ENCODE measurements around the gene PC. TPM values are rescaled to one million over a fixed set of nuclear protein-coding genes. Genes with fewer than 3 reads are reported as not detected.
"Not testable (repeated sequence)": the region's sequence is repeated elsewhere in the genome, so short reads cannot be mapped to it uniquely, and the experiment has no call there.

The PC gene
- total RNA-seq, 2 donors from 2014 or later, result 5.5 to 11.6 TPM

DNA sequence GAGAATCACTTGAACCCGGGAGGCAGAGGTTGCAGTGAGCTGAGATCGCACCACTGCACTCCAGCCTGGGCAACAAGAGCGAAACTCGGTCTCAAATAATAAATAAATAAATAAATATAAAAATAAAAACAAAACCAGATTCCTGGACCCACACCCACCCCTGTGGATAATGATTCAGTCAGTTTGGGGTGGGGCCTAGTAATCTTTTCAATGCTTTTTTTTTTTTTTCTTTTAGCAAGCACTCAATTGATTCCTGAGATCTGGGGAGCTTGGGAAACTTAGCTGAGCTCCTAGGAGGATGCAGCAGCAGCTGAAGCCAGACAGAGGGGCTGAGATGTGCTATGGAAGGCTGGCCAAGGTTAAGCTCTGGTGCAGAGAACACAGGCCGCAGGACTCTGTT lies 4.6 kb upstream of the PC start:
- intact Hi-C loops (cut with DNase I), result no loop called here
- DNase-seq (ENCODE audit: low spot score), result no peak

DNA sequence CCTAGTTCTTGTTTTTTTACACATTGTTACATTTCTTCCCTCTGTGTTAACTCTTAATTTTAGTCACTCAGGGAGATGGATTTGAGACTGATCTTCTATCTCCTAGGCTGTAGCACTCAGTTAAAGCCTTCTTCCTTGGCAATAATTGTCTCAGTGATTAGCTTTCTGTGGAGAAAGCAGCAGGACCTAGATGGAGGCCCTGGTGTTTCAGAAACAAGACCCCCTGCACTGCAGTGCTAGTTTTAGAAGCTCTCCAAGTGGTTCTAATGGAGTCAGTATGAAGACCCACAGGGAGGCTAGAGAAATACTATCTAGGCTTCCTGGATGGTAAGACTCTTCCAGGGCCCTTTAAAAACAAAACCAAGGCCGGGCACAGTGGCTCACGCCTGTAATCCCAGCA lies 4.1 kb upstream of the PC start:
- no peak for DNase-seq (ENCODE audit: low spot score)
- intact Hi-C loops (cut with DNase I), result no loop called here

GRCh38 chr11:66961691-66962213 lies 3.6 kb upstream of the PC start:
- intact Hi-C loops (cut with DNase I); DNase-seq (ENCODE audit: low spot score): not testable (repeated sequence)

GRCh38 chr11:66958956-66959274 lies 732 bp upstream of the PC start:
- DNase-seq (ENCODE audit: low spot score), result no peak
- intact Hi-C loops (cut with DNase I), result no loop called here

GRCh38 chr11:66957971-66958231 lies 282 bp downstream of the PC start:
- intact Hi-C loops (cut with DNase I), result no loop called here
- DNase-seq (ENCODE audit: low spot score), result no peak

GRCh38 chr11:66956689-66957290 lies 1.4 kb downstream of the PC start:
- peak; percentile 75 for DNase-seq (ENCODE audit: low spot score)
- intact Hi-C loops (cut with DNase I), result no loop called here

DNA sequence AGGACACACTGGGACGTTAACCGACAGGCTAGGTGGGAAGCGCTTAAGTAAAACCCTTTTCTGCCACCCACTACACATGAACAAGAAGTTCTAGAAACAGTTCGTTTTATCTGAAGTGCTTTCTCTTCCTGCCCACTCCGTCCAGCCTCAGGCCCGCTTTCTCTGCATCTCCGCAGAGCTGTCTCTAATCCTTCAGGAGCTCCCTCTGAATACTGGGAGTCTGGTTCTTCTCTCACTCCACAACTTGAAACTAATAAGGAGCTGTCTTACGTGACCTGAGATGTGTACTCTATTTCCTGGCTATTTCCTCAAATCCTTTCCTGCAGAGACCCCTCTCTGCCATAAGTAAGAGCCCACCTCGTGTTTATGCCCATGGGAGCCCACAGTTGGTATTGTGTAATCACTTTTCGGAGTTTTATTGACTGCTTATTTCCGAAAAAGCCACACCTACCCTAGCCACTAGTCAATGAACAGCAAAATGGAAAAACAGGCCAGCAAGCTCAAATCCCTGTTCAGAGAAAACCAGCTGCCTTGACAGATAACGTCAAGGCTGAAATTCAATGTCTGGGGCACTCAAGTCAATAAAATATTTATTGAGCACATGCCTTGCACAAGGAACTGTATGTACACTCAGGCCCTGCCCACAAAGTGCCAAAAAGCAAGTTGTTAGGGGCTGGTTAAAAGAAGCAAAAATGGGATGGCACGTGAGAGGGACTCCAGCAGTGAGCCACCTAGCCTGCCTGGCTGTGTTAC lies 4.9 kb downstream of the PC start:
- DNase-seq (ENCODE audit: low spot score), result peak; percentile 30
- intact Hi-C loops (cut with DNase I), result loop anchor here in 1 of 2 donors (5.0 kb wide), 1 partner anchor 1011 kb away; no protein-coding TSS in a partner anchor

DNA sequence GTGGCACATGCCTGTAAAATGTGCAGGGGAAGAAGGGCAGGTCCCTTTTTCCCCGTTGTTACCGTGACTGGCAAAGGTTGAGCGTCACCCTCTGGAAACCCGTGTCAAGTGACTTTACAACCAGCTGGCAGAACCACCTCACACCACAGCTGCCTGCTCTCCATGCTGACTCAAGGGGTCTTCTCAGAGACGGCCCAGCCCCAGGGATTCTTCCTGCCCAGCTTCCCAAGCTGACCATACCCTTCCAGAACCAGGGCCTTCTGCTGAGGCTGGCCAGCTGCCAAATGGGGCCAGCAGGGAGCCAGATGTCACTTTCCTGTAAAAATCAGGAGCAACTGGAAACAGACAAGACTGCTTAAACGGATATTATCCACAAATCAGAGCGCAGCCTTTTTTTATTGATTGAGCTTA lies 6.3 kb downstream of the PC start:
- DNase-seq (ENCODE audit: low spot score), result no peak
- intact Hi-C loops (cut with DNase I), result loop anchor here in 1 of 2 donors (5.0 kb wide), 1 partner anchor 1010 kb away; no protein-coding TSS in a partner anchor

DNA sequence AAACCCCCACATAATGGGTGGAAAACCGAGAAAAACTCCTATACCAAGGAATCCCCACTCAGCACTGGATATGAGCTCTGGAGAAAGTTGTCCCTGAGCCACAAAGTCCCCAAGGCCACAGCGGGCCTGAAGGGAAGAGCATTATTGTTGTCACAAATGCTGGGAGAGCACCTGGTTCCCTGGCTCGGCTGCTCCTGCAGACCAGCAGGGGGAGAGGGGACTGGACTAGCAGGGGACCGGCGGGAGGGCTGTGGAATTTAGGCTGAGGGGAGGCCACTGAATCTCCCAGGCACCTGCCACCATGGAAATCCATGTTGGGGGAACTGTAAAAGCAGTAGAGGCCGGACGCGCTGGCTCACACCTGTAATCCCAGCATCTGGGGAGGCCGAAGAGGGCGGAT lies 7.0 kb downstream of the PC start:
- intact Hi-C loops (cut with DNase I), result loop anchor here in 1 of 2 donors (5.0 kb wide), 1 partner anchor 1009 kb away; no protein-coding TSS in a partner anchor
- DNase-seq (ENCODE audit: low spot score), result no peak

GRCh38 chr11:66950112-66950535 lies 8.1 kb downstream of the PC start:
- intact Hi-C loops (cut with DNase I), result loop anchor here in 1 of 2 donors (5.0 kb wide), 1 partner anchor 1008 kb away; no protein-coding TSS in a partner anchor
- DNase-seq (ENCODE audit: low spot score), result no peak

- intact Hi-C loops (cut with DNase I), result no loop called here
Measured at GRCh38 chr11:66938582-66939135, 19.5 kb downstream of the PC start.

GRCh38 chr11:66937193-66937733 lies 20.9 kb downstream of the PC start:
- no peak for DNase-seq (ENCODE audit: low spot score)
- intact Hi-C loops (cut with DNase I), result no loop called here

More at GRCh38 chr11:66938582-66939135, 19.5 kb downstream of the PC start:
- no peak for DNase-seq (ENCODE audit: low spot score)

DNA sequence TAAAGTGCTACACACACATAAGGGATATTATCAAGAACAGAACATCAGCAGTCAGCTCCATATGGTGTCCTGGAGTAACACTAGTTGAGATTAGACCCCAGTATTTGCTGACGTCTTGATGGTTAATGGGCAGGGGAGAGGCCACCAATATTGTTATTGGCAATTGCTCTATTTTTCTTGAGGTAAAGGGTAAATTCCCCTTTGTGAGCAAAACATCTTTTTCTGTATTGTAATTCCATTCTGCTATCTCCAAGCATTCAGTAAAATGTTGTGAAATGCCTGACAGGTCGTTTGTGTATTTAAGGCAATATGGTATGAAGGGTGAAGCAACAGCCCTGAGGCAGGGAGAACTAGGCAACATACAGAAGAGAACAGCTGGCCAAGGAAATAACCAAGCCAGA lies 21.9 kb downstream of the PC start:
- intact Hi-C loops (cut with DNase I), result no loop called here

GRCh38 chr11:66934950-66935779 lies 23.0 kb downstream of the PC start:
- DNase-seq (ENCODE audit: low spot score), result no peak
- intact Hi-C loops (cut with DNase I), result loop anchor here in 1 of 2 donors (2.0 kb wide), 1 partner anchor 34 kb away; no protein-coding TSS in a partner anchor

More for the DNA sequence above, 21.9 kb downstream of the PC start:
- no peak for DNase-seq (ENCODE audit: low spot score)

DNA sequence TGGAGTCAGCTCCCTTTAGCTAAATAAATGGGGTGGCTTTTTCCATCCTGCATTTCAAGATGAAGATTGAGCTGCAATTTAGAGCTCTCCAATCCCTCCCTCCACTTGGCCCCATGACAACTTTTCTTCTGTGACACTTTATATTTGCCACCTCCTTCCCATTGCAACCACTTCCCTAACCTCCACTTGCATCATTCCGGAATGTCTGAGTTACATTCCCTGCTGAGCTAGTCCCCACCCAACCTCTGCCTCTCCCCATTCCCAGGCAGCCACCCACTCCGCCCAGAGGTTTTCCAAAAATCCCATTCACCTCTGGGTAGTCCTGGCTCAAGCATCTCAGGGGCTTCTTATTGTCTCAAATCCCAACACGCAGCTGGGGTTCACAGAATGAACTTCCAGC lies 24.7 kb downstream of the PC start:
- DNase-seq (ENCODE audit: low spot score), result no peak
- intact Hi-C loops (cut with DNase I), result no loop called here

GRCh38 chr11:66932543-66932942 lies 25.6 kb downstream of the PC start:
- intact Hi-C loops (cut with DNase I), result no loop called here
- no peak for DNase-seq (ENCODE audit: low spot score)

- intact Hi-C loops (cut with DNase I), result no loop called here
- DNase-seq (ENCODE audit: low spot score), result no peak
Measured at GRCh38 chr11:66929753-66930152, 28.4 kb downstream of the PC start.

GRCh38 chr11:66924272-66924671 lies 33.9 kb downstream of the PC start:
- intact Hi-C loops (cut with DNase I), result loop anchor here in 1 of 2 donors (5.0 kb wide), 1 partner anchor 473 kb away; no protein-coding TSS in a partner anchor
- DNase-seq (ENCODE audit: low spot score), result no peak

GRCh38 chr11:66922551-66922950 lies 35.6 kb downstream of the PC start:
- no peak for DNase-seq (ENCODE audit: low spot score)
- intact Hi-C loops (cut with DNase I), result loop anchor here in 1 of 2 donors (5.0 kb wide), 1 partner anchor 475 kb away; no protein-coding TSS in a partner anchor

All from posterior vena cava (tissue), 2 donors.